Measurements from ENCODE around the gene PPFIBP2. TPM values are rescaled to one million over a fixed set of nuclear protein-coding genes. Genes with fewer than 3 reads are reported as not detected.

Gene PPFIBP2
- total RNA-seq, 1 donor from 2014 or later: 1.8 TPM

- no peaks in the 10 kb centered on the region for H3K36me3 Mint-ChIP-seq (ENCODE audit: low read depth, unreplicated experiment)
- Histone ChIP-seq H3K4me2 (ENCODE audit: low read length) (no peak overlapping the region), H3K4me1 (ENCODE audit: insufficient read depth, low read length) (no peaks in the 10 kb centered on the region), H3K79me2 (ENCODE audit: insufficient read depth, low read length) (no peaks in the 10 kb centered on the region), H3K36me3 (ENCODE audit: insufficient read depth, low read length) (no peaks in the 10 kb centered on the region), H2AFZ (ENCODE audit: low read depth, low read length) (no peak overlapping the region), H3K27me3 (ENCODE audit: insufficient read depth, low read length) (no peaks in the 10 kb centered on the region), H4K20me1 (ENCODE audit: insufficient read depth, low read length) (no peaks in the 10 kb centered on the region), H3K9me3 (ENCODE audit: insufficient read depth, low read depth, low read length) (no peaks in the 10 kb centered on the region), H3K9ac (ENCODE audit: low read length) (no peak overlapping the region), H3K27ac (ENCODE audit: low read depth, low read length) (no peak overlapping the region), H3K4me3 (ENCODE audit: insufficient read depth, low read depth, low read length) (no peak overlapping the region)
- DNase-seq (ENCODE audit: low read depth) (no peak), FAIRE-seq (no peak)
- no peaks in the 10 kb centered on the region for H3K9me3 Mint-ChIP-seq (ENCODE audit: unreplicated experiment)
- TF ChIP-seq EZH2 (IDR thresholded peaks at IDR 0.05; ENCODE audit: insufficient read depth, low read length) (no peak), CTCF (IDR thresholded peaks at IDR 0.05; ENCODE audit: insufficient read depth, low read depth, low read length) (no peak)
- peaks cover 9% of the 10 kb centered on the region for H3K4me1 Mint-ChIP-seq (ENCODE audit: low read depth, unreplicated experiment)
- no peak overlapping the region for H3K27ac Mint-ChIP-seq (ENCODE audit: unreplicated experiment)
- peaks cover 2% of the 10 kb centered on the region for H3K27me3 Mint-ChIP-seq (ENCODE audit: low read depth, unreplicated experiment)
- H3K4me3 Mint-ChIP-seq (ENCODE audit: unreplicated experiment): no peak overlapping the region
These were observed 35.0 kb downstream of the PPFIBP2 start for GRCh38 chr11:7548659-7549274.

- Histone ChIP-seq H3K79me2 (ENCODE audit: insufficient read depth, low read length) (no peaks in the 10 kb centered on the region), H2AFZ (ENCODE audit: low read depth, low read length) (no peak overlapping the region), H3K27me3 (ENCODE audit: insufficient read depth, low read length) (no peaks in the 10 kb centered on the region), H3K27ac (ENCODE audit: low read depth, low read length) (no peak overlapping the region), H3K4me2 (ENCODE audit: low read length) (no peak overlapping the region), H4K20me1 (ENCODE audit: insufficient read depth, low read length) (no peaks in the 10 kb centered on the region), H3K4me1 (ENCODE audit: insufficient read depth, low read length) (no peaks in the 10 kb centered on the region), H3K9ac (ENCODE audit: low read length) (no peak overlapping the region), H3K36me3 (ENCODE audit: insufficient read depth, low read length) (no peaks in the 10 kb centered on the region), H3K9me3 (ENCODE audit: insufficient read depth, low read depth, low read length) (no peaks in the 10 kb centered on the region), H3K4me3 (ENCODE audit: insufficient read depth, low read depth, low read length) (no peak overlapping the region)
- Mint-ChIP-seq H3K36me3 (ENCODE audit: low read depth, unreplicated experiment) (no peaks in the 10 kb centered on the region), H3K9me3 (ENCODE audit: unreplicated experiment) (no peaks in the 10 kb centered on the region), H3K4me3 (ENCODE audit: unreplicated experiment) (no peak overlapping the region), H3K27me3 (ENCODE audit: low read depth, unreplicated experiment) (peaks cover 2% of the 10 kb centered on the region), H3K27ac (ENCODE audit: unreplicated experiment) (no peak overlapping the region), H3K4me1 (ENCODE audit: low read depth, unreplicated experiment) (peaks cover 9% of the 10 kb centered on the region)
- no peak for DNase-seq (ENCODE audit: low read depth)
- no peak for FAIRE-seq
- no peak for TF ChIP-seq EZH2 (IDR thresholded peaks at IDR 0.05; ENCODE audit: insufficient read depth, low read length)
These were observed 35.9 kb downstream of the PPFIBP2 start for GRCh38 chr11:7549681-7550080.

GRCh38 chr11:7551571-7551970 lies 37.8 kb downstream of the PPFIBP2 start:
- Mint-ChIP-seq H3K9me3 (ENCODE audit: unreplicated experiment) (no peaks in the 10 kb centered on the region), H3K36me3 (ENCODE audit: low read depth, unreplicated experiment) (no peaks in the 10 kb centered on the region), H3K4me3 (ENCODE audit: unreplicated experiment) (no peak overlapping the region), H3K27me3 (ENCODE audit: low read depth, unreplicated experiment) (peaks cover 8% of the 10 kb centered on the region), H3K27ac (ENCODE audit: unreplicated experiment) (no peak overlapping the region), H3K4me1 (ENCODE audit: low read depth, unreplicated experiment) (peaks cover 9% of the 10 kb centered on the region)
- Histone ChIP-seq H3K4me3 (ENCODE audit: insufficient read depth, low read depth, low read length) (no peak overlapping the region), H3K27me3 (ENCODE audit: insufficient read depth, low read length) (no peaks in the 10 kb centered on the region), H3K4me1 (ENCODE audit: insufficient read depth, low read length) (no peaks in the 10 kb centered on the region), H3K9me3 (ENCODE audit: insufficient read depth, low read depth, low read length) (no peaks in the 10 kb centered on the region), H3K36me3 (ENCODE audit: insufficient read depth, low read length) (no peaks in the 10 kb centered on the region), H3K9ac (ENCODE audit: low read length) (no peak overlapping the region), H3K27ac (ENCODE audit: low read depth, low read length) (no peak overlapping the region), H3K79me2 (ENCODE audit: insufficient read depth, low read length) (no peaks in the 10 kb centered on the region), H4K20me1 (ENCODE audit: insufficient read depth, low read length) (no peaks in the 10 kb centered on the region), H3K4me2 (ENCODE audit: low read length) (no peak overlapping the region), H2AFZ (ENCODE audit: low read depth, low read length) (no peak overlapping the region)
- TF ChIP-seq EZH2 (IDR thresholded peaks at IDR 0.05; ENCODE audit: insufficient read depth, low read length) (no peak), CTCF (IDR thresholded peaks at IDR 0.05; ENCODE audit: insufficient read depth, low read depth, low read length) (no peak)
- DNase-seq (ENCODE audit: low read depth): no peak
- no peak for FAIRE-seq
